GM19099 (cell line): Measurements from ENCODE around the gene ZNF497.
A peak's percentile ranks its signal among the peaks of the same experiment; 100 is the strongest.

ENCODE experiments used
- POLR2A ChIP-seq: IDR thresholded peaks from 3 replicates; pipeline ENCODE4 v1.6.1; 2011; ENCODE audit warnings: low read depth; ENCODE audit not compliant: insufficient read length; ENCODE audit errors: extremely low read depth

The ZNF497 gene

GRCh38 chr19:58317476-58318072 lies 45.0 kb downstream of the ZNF497 start:
- TF ChIP-seq POLR2A = no peak

- TF ChIP-seq POLR2A = no peak
Measured at GRCh38 chr19:58315580-58315979, 47.0 kb downstream of the ZNF497 start.

GRCh38 chr19:58311345-58311865 lies 51.1 kb downstream of the ZNF497 start:
- no peak for TF ChIP-seq POLR2A

GRCh38 chr19:58307736-58308135 lies 54.8 kb downstream of the ZNF497 start:
- no peak for TF ChIP-seq POLR2A

GRCh38 chr19:58305932-58306323 lies 56.6 kb downstream of the ZNF497 start:
- no peak for TF ChIP-seq POLR2A

- TF ChIP-seq POLR2A = peak; percentile 98
Measured at GRCh38 chr19:58305065-58305931, 57.3 kb downstream of the ZNF497 start, which contains the start of gene ERVK3-1. ERVK3-1 (plus strand) TSS chr19:58305377; CDS start chr19:58312169, 6,792 bp downstream.

- no peak for TF ChIP-seq POLR2A
Measured at GRCh38 chr19:58304748-58305064, 57.8 kb downstream of the ZNF497 start.
